Cortex of kidney (tissue), 1 donor: ENCODE results near the gene CDK14.

Experiments used
- DNase-seq: peaks from one replicate; lab custom pipeline; 2025; lab: John Stamatoyannopoulos, UW

The CDK14 gene

DNA sequence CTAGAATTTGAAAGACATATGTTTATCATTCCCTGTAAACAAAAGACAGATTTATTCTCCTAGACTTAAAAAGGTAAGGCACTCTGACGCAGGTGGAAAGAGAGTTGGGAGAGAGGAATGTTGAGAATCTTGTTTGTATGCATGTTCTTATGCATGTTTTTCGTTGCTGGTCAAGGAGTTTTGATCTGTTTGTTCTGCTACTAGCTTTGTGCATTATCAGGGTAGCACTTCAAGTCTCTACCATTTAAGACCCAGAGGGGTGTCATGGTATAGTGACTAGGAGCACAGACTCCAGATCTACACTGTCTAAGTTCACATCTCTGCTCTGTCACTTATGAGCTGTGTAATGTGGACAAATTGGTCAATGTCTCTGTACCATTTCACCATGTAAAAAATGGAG, 467.9 kb downstream of the CDK14 start:
- DNase-seq, result no peak

DNA sequence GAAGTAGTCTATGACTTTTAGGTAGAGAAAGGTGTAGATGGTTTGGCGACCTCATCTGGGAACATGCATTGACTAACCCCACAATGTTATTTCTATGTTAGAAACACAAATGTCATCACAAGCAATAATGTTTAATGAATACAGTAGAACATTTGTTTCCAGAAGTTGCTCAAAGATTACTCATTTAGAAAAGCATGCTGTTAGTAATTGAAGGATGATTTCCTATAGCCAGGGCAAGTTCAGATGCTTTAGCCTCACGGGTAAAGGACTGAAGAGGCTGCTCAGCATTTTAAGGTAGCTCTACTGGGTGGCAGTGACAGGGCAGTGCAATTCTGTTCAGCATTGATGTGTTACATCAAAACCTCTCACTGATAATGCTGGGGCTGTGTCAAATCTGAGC, 468.8 kb downstream of the CDK14 start:
- DNase-seq, result no peak

DNA sequence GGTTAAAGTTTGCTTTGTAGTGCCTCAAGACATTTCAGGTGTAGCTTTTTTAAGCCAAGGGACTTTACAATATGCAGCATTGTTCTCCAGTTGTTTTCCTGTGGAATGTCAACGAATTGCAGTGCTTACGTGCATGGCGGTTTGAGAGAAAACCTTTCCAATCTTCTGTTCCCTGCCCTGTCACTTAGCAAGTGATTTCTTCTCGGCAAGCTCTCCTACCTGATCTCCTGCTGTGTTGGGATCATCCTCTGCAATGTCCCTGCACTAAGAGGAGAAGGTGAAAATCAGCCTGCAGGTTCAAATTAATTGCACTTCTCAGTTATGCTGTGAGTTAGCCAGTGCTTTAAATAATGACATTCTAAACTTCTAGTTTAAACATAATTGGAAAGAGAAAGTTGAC, 470.5 kb downstream of the CDK14 start:
- no peak for DNase-seq

DNA sequence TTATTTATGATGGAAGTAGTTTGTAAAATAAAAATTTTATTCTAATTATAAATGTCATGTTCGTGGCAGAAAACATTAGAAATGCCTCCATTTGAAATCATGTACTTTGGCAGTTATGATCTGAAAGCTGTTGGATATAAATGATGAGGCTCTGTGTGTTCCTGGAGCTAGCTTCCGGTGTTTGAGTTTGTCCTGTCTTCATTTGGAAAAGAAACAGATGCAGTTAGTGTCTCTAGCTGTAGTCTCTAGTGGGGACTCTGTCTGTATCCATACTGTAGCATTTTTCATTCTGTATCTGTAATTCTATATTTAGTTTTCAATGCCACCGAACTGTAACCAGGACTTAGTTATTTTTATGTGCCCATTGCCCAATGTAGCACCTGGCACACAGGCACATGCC, 471.1 kb downstream of the CDK14 start:
- no peak for DNase-seq

DNA sequence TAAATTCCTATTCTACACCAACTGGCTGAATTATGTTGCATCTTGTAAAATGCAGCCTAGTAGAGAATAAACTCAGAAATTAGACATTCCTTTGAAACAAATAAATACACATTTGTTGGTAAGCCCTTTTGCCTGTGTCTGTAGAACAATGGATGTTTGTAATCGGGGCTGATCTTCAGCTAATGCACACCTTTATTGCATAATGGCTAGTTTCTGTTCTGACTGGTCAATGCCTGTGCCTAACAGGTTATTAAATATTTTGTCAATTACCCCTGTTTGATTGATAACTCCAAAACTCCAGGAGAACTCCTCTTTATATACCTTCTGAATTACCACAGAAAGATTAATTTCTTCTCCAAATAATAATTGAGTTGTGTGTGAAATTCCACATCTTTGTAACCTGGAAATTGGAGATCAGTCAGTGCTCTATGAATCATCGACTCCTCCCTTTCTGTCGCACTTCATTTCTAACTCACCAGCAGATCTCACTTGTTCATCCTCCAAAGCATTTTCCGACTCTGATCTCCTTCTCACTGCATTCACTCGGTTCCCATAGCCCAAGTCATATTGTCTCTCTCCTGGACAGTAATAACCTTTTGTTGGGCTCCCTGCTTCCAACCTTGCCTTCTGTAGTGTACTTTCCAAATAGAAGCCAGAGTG, 472.1 kb downstream of the CDK14 start:
- no peak for DNase-seq

DNA sequence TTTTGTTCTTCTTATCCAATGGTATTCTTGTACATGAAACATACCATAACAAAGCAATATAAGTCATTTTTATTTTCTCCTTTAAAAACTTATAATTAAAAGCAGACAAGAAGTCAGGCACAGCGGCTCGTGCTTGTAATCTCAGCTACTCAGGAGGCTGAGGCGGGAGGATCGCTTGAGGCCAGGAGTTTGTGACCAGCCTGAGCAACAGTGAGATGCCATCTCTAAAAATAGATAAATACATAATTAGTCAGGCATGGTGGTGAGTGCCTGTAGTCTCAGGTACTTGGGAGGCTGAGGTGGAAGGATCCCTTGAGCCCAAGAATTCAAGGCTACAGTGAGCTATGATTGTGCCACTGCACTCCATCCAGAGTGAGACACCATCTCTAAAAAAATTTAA, 473.0 kb downstream of the CDK14 start:
- DNase-seq, result no peak

DNA sequence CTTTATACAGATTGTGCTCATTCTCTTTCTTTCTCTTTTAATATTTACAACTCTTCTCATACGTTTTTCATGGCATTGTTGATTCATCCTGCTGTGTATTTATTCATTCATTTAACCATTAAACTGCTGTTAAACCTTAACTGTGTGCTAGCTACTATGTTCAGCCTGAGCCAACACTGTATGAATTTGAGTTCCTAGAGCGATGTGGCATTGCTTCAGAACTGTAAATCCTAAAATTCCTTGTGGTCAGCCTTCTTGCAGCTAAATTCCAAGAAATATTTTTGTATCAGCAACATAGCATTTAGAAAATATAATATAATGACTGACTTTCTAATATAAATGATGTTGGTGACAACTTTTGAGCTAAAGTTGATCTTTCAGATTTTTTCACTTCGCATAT, 483.4 kb downstream of the CDK14 start:
- no peak for DNase-seq

DNA sequence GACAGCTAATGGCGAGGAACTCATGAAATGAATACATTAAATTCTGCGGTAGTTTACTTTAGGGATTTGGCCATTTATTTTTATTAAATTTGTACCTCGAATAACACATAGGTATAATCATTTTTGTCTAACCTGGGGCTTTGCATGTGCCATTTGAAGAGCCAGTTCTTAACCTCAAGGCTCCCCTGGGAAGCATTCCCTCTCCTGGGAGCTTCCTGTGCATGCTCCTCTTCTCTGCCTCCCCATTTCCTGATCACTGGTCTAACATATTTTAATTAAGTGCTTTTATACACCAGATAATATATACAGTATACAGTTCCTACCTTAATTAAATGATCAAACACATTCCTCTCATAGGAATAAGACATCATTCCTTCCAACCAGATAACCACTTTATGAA, 484.2 kb downstream of the CDK14 start:
- DNase-seq, result no peak

DNA sequence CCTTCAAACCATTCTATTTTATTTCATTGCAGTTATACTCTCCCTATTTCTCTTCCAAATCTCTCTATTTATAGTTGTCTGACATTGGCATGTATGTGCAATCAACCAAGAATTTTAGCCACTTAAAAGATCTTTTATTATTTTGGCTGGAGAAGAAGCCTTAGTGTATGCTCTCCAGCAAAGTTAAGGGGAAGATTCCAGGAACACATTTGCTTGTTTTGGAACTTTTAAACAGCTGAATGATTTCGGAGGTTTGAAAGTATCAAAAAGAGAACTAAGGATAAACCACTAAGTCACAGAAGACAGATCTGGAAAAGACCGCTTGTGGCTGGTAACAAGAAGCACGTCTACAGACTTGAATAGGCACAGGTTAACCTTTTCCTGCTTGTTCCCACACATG, 485.9 kb downstream of the CDK14 start:
- no peak for DNase-seq

DNA sequence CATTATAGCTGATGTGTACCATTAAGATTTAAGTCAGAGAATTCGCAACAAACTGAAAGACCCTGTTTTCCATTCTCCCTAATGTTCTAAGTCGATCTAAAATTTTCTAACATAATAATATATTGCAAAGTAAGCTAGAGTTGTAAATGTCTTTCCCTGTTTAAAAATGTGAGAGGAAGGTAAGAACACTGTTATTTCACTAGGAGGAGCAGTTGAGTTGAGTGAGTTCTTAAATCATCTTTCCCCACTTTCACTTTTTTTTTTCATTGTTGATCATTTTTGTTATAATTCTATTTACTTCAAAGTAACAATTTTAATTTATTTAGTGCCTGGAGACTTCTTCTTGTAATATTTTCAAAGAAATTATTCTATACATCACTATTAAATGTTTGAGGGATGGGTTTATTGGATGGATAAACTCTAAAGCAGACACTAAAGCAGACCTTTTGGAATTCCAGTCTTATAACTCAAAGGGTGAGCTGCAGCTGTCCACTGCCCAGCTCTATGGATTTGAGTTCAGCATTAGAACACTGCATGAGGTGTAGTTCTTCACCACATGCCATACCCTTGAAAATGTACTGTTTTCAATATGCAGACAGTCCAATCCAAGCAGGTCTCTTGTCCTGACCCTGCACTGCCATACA, 486.9 kb downstream of the CDK14 start:
- DNase-seq, result no peak

DNA sequence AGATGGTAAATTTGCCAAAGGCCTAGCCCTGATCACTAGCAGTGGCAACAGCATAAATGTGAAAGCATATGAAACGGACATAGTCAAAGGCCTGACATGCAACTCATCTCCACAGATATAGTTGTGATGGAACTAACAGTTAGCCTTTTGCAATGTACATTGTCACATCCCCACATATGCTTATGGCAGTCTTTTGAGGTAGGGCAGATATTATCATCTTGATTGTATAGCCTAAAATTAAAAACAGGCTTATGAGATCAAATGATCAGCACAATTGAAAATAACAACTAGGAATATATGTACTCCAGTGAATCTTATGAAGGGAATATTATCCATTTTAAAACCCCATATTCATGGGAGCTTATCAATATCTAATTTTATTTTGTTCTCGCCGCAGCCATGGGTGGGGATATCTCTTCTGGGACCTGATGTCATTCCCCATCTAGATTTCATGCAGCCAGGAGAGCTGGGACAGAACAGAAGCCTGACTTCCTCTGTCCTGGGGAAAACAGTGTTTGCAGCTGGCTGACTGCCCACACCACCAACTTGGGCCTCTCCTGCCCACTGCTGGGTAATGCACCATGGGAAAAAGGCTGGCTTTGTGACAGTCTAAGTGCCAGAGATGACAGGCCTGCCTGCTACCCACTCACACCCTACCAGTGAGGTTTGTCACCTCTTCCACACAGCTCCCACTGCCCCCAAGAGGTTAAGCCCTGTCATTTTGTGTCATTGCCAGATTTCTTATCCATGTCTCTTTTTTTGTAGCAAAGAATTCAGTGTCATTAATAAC, 487.9 kb downstream of the CDK14 start:
- DNase-seq, result no peak

DNA sequence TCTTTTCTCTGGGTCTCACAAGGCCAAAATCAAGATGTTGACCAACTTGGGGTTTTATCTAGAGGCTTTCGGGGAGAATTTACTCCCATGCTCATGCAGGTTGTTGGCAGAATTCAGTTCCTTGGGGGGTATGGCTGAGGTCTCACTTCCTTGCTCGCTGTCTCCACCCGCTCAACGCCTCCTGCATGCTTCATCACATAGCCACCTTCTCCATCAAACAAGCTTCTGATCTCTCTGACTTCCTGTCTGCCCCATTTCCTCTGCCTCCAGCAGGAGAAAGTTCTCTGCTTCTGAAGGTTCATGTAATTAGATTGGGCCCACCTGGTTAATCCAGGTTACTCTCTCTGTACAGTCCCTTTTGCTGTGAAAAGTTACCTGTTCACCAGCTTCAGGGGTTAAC, 489.1 kb downstream of the CDK14 start:
- no peak for DNase-seq

DNA sequence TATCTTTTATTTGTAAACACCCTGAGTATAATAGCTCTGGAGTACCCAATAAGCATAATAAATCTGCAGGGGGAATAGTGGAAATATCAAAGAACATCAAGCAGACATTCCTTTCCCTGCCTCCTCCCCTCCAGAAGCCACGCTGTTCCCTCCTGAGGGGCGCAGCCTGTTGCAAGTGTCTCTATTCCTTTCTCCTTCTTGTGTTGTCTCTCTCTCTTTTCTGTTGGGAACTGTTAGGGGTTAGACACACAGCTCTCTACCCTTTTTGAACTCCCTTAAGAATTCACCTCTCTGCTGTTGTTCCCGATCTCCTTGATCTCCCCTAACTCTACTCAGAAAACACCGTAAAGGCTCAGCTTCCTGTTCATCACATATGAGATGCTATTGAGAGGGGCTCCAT, 490.1 kb downstream of the CDK14 start:
- no peak for DNase-seq

DNA sequence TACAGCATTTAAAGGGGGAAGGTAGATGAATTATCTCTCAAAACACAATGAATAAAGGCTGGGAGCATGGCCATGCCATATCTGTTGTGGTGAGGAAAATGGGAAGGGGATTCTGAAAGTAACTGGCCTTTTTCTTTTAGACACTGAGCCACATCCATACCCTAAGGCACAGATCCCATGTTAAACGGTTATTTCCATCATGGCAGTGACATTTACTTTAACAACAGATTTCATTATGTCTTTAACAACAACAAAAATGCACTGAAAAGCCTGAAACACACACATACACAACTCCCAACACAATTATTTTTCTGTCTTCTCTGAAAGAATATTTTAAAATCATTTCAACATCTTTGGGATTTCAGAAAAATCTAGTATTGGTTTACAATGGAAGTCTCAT, 492.0 kb downstream of the CDK14 start:
- DNase-seq, result no peak

DNA sequence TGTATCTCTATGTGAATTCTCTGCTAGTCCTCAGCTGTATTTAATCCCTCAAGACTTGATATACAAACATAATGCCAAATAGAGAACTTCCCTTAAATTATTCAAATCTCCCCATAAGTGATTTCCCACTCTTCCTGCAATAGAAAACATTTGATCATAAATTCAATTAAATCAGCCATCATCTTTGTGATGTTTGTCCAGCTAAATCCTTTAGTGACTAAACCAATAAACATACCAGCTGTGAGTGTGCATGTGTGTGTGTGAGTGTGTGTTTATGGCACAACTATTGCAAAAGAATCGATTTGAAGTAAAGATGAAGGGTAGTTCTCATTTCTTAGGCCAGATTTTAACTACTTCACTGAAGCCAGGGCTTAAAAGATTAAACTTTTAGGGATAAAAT, 492.6 kb downstream of the CDK14 start:
- no peak for DNase-seq

DNA sequence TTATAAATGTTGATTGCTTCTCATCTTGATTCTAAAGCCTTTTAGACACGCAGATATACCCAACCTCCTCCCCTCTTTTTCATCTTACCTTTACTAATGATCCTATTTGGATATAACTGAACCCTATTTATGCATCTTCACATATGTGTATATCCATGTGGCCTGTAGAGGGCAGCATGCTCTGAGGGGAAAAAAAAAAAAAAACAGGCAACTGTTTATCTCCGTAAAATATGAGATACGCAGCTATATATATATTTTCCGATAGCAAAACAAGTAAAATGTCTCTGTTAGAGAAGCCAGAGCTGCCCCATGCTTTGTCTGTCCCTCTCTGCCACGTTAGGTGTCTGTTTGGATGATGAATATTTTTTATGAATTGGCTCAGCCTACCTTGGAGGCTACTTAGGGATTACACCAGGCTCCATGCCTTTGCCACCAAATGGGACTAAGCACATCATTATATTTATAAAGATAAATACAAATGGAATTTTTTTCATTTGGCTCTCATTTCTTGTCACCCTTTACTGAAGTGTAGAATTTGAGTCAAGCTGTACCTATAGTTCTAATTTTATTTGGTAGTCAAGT, 493.4 kb downstream of the CDK14 start:
- no peak for DNase-seq

DNA sequence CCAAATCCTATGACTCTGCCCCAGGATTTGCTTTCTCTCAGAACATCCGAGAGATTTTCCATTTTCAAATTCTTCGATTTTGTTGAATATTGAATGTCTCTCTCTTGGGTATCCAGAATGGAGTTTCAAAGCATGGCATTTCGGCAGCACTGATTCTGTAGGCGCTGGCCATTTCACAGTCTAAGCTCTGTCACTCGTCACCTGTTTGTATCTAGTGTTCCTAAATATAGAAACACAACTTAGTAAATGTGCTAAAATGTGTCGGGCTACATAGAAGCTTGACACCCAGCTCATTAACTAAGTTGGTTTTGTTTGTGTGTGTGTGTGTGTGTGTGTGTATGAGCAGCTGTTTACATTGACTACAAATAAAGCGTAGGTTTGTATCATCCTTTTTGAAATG, 494.6 kb downstream of the CDK14 start:
- DNase-seq, result no peak

DNA sequence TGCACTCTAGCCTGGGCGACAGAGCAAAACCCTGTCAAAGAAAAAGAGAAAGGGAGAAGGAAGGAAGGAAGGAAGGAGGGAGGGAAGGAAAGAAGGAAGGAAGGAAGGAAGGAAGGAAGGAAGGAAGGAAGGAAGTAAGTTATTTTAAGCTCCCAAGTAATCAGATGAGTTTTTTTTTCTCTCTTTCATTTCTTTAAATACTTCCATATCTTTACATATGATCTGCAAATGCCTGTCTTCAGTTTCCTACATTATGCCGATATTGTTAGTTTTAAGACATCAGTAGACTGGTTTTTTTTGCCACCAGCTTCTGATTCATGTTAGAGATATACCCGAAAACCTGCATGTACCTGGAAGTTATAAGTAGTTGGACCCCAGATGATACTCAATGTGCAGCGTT, 495.5 kb downstream of the CDK14 start:
- DNase-seq, result no peak

DNA sequence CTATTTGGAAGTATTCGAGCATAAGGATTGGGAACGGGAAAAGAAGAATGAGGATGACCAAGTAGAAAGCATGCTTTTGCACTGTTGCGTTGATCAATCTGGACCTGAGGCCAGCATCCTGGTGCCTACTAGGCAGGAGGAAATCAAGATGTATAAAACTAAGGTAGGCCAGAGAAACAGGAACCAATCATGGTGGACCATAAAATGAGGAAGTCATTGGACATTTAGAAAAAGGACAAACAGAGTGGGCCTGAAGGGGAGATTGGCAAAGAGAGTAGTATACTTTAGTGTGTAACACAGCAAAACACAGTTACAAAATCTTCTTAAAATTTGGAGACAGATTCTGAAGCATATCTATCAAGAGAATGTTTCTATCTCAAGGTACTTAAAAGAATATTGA, 497.1 kb downstream of the CDK14 start:
- no peak for DNase-seq

DNA sequence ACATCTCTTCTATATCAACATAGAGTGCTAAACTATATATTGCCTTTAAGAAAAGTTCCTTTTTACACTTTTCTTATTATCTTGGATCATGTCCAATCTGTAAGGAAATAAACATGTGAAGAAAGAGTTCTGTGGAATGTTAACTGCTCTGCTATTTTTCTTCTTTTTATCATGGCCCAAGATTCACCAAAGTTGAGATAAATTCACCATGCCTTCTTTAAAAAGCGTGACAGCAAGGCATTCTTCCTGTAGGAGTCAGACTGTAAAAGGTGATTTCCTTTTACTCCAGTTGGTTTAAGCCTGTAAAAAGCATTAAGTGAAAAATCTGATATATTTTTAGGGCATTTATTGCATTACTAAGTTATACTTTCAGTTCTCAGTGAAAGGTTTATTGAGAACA, 502.4 kb downstream of the CDK14 start:
- DNase-seq, result no peak

DNA sequence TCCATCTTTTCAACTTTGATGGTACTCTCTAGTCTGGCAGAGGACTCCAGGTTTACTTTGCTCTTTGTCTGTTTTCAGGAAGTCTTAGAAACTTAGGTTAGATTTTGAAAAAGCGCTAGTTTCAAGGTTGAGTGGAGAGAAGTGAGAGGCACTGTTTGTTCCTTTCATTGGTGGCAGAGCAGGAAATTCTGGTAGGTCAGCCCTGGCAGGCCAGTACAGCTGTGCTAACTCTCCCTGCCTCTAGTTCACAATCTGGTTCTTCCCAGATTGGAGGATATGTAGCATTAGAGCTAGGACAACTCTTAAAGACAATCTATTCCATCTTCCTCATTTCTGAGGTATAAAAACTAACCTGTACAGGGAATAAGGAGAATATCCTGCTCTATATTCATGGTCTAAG, 507.2 kb downstream of the CDK14 start:
- DNase-seq, result no peak

DNA sequence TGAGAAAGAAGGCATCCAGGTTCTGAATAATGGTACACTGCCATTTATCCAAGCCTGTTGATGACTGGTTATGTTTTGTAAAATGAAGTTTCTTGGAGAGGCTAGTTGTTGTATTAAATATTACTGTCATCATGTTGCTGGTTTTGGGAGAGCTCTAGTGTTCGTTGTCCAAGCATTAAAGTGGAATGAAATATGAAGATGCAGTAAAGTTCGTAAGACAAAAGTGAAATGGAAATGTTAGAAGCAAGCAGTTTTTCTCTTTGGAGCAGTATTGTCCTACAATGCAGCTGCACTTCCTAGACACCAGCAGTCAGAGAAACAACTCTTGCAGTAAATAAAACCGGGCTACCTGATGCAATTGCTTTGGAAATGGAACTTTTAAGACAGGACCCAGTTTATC, 511.3 kb downstream of the CDK14 start:
- DNase-seq, result no peak

DNA sequence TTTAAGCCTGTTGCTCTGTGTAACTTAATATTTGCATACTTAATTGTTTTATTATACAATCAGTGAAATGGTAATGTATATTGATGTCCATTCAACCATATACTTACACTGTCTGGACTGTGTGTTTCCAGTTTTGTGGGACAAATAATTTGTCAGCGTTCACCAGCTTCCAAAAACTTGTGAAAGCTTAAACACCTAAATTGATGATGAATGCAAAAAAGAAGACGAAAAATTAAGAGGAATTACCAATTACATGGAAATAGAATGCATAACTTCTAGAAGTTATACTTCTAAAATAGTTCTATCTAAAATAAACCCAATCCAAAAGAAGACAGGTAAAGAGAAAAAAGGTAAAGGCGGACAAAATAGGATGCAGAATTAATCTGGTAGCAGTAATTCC, 513.1 kb downstream of the CDK14 start:
- DNase-seq, result no peak
